ENCODE results near the gene HIRIP3.

The HIRIP3 gene

DNA sequence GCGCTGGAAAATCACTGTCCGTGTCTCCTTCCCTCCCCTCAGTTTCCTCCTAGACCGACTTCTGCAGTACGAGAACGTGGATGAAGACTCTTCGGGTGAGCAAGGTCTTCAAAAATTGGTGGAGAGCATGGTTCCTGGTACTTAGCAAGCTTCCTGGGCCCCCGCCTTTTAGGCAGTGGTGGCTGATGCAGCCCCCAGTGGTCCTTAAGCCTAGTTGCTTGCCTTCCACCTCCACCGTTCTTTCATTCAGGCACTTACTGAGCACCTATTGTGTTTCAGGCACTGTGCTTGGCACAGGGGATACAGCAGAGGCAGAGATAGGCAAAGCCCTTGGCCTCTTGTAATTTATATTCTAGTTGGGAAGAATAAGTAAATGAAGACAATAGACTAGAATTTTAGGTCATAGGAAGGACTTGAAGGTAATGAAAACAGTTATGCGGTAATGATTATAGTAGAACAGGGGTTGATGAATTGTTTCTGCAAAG is 1.4 kb upstream of the HIRIP3 start:
- no peak for DNase-seq (ENCODE audit: low spot score)

GRCh38 chr16:29995911-29996765 is 721 bp upstream of the HIRIP3 start, which contains the start of gene INO80E:
INO80E (plus strand) TSS chr16:29996241; CDS start chr16:29996311, 70 bp downstream.
- peak; percentile 100 for DNase-seq (ENCODE audit: low spot score)

- DNase-seq (ENCODE audit: low spot score), result peak; percentile 94
Measured at GRCh38 chr16:29994600-29995323, 655 bp downstream of the HIRIP3 start.

DNA sequence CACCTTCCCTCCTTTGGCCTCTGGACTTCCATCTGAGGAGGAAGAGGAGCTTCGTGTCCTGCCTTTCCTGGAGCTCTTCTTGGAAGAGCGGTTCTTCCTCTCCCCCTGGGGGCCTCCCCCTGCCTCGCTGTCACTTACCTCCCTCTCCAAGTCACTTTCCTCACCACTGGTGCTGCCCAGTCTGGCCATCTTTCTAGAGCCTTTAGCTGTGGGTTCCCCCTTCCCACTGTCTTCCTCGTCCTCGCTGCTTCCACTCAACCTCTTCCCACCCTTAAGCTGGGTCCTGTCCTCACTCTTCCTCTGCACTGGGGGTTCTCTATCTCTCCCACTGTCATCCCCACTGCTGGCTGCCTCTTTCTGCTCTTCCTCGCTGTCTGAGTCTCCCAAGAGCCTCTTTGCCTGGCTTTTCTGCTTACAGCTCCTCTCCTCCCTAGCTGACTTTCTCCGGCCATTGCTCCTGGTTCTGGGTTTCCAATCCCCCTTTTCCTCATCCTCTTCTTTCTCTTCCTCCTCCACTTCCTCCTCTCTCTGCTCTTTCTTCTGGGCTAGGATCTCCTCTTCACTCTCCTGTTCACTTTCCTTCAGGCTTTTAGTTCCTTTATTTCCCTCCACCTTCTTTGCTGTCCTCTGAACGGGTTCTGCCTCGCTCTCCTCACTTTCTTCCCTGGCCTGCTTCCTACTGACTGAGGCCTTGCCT is 1.4 kb downstream of the HIRIP3 start:
- DNase-seq (ENCODE audit: low spot score), result no peak

DNA sequence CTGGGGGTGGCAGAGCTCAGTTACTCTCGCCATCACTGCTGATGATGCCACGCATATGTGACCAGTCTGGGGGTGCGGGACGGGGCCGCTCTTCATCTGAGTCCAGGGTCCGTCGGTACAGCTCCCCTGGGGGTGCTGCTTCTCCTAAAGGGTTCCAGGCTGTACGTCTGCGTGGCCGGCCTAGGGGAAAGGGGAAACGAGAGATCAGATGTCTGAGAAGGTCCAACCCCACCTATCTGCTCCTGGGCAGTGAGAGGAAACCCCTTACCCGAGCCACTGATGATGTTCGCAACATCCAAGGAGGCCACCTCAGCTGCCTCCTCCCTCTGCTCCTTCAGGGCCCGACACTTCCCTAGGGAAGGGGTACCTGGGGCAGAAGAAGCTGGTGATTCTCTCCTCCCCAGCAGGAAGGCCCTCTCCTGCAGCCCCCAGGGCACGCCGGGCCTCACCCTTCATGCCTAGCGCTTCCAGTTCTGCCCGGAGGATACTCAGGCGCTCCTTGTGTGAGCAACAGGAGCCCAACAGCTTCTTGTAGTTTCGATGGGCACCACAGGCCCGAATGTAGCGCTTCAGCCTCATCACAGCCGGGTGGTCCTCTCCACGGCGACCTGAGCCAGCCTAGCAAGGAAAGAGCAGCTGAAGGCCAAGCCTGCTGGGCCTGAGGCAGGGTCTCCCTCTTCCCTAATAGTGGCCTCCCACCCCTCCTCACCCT is 2.1 kb downstream of the HIRIP3 start:
- no peak for DNase-seq (ENCODE audit: low spot score)

DNA sequence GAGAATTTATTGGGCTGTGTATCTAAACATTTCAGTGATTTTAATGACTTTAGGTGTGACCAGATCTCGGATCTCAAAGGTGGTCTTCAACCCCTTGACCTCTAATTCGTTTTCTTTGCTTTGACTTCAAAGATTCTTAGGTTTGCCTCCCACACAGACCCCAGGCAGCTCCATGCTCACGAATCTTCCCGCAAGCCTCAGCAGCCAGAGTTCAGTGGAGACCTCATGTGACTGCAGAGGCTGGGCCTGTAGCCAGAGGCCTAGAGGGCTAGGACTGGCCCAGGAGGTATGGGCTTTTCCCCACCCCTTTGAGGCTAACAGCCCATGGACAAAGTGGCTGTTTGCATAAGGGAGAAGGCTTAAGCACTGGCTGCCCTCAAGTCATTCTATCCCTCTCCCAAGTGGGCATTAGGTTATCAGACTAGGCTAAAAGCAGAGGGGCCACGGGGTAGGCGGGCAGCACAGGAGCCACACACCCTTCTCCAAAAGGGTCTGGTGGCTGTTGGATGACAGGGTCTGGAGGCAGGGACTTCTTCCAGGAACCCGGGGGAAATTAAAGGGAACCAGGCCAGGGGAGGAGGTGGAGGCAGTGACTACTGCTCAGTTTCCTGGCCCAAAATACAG is 3.0 kb downstream of the HIRIP3 start:
- no peak for DNase-seq (ENCODE audit: low spot score)

DNA sequence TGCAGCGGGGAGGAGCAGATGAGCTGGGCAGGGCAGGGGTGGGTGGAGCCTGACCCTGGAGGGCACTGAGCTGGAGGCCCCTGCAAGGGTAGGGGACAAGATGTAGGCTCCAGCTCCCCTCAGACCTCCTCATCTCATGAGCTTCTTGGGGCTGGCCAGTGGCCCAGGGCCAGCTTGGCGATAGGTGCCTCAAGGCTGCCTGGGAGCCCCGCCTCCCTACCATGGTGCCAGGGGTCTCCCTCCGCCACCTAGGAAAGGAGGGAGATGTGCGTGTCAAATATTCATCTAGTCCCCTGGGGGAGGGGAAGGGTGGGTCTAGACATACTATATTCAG is 3.9 kb downstream of the HIRIP3 start:
- no peak for DNase-seq (ENCODE audit: low spot score)

- DNase-seq (ENCODE audit: low spot score), result no peak
Measured at GRCh38 chr16:29990883-29991570, 4.4 kb downstream of the HIRIP3 start.

- no peak for DNase-seq (ENCODE audit: low spot score)
Measured at GRCh38 chr16:29990034-29990433, 5.4 kb downstream of the HIRIP3 start.

GRCh38 chr16:29989111-29989858 is 6.1 kb downstream of the HIRIP3 start:
- DNase-seq (ENCODE audit: low spot score), result no peak

GRCh38 chr16:29988346-29989075 is 6.9 kb downstream of the HIRIP3 start:
- DNase-seq (ENCODE audit: low spot score), result no peak

DNA sequence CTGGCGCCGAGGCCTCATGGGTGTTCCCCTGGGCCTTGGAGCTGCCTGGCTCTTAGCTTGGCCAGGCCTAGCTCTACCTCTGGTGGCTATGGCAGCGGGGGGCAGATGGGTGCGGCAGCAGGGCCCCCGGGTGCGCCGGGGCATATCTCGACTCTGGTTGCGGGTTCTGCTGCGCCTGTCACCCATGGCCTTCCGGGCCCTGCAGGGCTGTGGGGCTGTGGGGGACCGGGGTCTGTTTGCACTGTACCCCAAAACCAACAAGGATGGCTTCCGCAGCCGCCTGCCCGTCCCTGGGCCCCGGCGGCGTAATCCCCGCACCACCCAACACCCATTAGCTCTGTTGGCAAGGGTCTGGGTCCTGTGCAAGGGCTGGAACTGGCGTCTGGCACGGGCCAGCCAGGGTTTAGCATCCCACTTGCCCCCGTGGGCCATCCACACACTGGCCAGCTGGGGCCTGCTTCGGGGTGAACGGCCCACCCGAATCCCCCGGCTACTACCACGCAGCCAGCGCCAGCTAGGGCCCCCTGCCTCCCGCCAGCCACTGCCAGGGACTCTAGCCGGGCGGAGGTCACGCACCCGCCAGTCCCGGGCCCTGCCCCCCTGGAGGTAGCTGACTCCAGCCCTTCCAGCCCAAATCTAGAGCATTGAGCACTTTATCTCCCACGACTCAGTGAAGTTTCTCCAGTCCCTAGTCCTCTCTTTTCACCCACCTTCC is 7.9 kb downstream of the HIRIP3 start:
- no peak for DNase-seq (ENCODE audit: low spot score)

DNA sequence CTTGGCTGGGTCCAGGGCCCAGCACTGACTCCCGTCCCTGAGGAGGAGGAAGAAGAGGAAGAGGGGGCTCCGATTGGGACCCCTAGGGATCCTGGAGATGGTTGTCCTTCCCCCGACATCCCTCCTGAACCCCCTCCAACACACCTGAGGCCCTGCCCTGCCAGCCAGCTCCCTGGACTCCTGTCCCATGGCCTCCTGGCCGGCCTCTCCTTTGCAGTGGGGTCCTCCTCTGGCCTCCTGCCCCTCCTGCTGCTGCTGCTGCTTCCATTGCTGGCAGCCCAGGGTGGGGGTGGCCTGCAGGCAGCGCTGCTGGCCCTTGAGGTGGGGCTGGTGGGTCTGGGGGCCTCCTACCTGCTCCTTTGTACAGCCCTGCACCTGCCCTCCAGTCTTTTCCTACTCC is 8.5 kb downstream of the HIRIP3 start:
- DNase-seq (ENCODE audit: low spot score), result no peak

- no peak for DNase-seq (ENCODE audit: low spot score)
Measured at GRCh38 chr16:29986231-29986630, 9.2 kb downstream of the HIRIP3 start.

DNA sequence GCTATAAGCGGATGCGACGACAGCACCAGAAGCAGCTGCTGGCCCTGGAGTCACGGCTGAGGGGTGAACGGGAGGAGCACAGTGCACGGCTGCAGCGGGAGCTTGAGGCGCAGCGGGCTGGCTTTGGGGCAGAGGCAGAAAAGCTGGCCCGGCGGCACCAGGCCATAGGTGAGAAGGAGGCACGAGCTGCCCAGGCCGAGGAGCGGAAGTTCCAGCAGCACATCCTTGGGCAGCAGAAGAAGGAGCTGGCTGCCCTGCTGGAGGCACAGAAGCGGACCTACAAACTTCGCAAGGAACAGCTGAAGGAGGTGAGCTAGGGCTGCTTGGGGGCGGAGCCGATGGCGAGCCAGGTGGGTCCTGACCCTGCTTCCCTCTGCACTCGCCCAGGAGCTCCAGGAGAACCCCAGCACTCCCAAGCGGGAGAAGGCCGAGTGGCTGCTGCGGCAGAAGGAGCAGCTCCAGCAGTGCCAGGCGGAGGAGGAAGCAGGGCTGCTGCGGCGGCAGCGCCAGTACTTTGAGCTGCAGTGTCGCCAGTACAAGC is 10.1 kb downstream of the HIRIP3 start:
- no peak for DNase-seq (ENCODE audit: low spot score)

DNA sequence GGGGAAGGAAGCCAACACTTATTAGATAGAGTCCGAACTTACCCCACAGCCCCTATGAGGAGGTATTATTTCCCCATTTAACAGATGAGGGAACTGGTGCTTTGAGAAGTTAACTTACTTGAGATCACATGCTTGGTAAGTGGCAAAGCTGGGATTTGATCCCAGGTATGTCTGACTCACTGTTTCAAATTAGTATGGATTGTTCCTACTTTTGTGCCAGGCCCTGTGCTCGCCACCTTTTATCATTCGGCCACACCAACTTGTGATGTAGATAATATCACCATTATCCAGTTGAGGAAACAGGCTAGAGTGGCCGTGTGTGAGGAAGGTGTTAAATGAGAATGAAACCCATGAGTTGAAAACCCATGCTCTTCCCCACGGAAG is 10.7 kb downstream of the HIRIP3 start:
- DNase-seq (ENCODE audit: low spot score), result no peak

DNA sequence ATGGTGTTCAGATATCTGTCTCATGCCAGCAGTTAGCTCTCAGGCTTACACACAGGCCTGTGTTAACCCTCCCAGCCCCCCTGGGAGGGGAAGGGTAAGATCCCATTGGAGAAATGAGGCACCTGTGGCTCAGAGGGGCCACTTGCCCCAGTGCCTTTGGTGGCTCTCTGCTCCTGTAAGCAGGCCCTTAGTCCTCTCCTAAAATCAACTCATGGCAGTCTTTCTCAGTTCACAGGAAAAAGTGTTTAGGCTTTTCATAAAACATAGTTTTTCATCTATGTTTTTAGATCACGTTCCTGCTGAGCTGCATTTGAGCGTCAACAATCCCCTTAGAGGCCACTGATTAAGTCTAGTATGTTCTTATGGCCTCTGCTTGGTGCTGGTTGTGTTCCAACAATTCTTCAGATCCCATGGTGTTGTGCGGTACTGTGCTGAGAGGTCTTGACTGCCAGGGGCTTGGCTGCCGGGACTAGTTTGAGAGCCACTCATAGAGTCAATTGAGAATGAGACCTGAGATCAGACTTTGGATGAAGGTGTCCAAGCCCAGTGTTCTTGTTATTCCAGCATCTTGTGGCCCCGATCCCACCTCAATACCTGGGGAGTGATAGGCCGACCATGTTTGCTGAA is 11.2 kb downstream of the HIRIP3 start:
- no peak for DNase-seq (ENCODE audit: low spot score)
